Stimulated activated CD8-positive, alpha-beta memory T cell treated with anti-CD3 and anti-CD28 coated beads, Interleukin-4, amount 100 ng/mL, for 48 hours (primary cell): Measurements from ENCODE around the gene PARD3B.

Experiments used
- DNase-seq: peaks from one replicate; pipeline ENCODE4 v3.0.0-alpha.2; 2020

Gene PARD3B

DNA sequence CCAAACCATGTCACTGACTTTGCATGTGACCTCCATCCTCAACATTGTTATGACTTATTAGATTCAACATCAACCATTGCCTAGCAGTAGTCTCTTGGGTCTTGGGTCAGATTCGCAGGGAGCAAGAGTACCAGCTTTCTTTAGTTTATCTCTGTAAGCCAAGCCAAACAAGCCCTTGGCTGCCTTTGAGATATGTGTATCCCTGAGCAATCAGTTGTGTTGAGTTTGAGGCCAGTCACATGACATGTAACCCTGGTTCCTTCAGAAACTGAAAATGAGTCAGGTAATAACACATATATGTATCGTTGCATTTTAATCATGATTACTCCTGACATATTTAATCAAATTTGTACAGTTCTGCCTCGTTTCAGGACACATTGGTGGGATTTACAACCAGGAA lies 173.3 kb downstream of the PARD3B start:
- DNase-seq = no peak

- no peak for DNase-seq
Measured at GRCh38 chr2:204720874-204721273, 175.6 kb downstream of the PARD3B start.

GRCh38 chr2:204722207-204722606 lies 176.9 kb downstream of the PARD3B start:
- no peak for DNase-seq

GRCh38 chr2:204722691-204723090 lies 177.4 kb downstream of the PARD3B start:
- DNase-seq = no peak

DNA sequence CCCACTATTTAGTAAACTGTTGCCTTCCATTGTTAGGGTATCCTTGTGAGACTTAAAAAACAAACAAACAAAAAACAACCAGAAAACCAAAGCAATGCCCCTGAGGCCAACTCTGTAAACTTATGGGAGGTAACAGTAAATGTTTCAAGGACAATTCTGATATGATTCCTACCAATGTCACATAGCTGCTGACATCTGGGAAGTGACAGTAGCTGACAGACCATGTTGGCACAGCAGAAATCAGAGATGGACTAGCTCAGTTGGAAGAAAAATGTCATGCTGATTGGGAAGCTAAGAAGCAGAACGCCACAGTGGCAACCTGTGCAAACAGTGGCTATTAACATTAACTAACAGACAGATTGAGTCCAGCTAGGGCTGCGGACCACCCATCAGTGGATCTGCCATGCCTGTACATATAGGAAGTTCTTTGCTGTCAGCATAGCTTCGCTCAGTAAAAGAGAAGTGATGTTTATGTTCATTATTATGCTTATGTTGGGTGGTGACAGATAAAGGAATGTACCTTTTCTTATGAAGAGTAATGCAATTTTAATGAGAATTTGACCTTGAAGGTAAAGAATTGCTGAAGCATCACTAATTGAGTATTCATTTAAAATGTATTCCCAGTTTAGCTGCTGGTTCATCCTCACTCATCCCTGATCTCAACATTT lies 180.6 kb downstream of the PARD3B start:
- no peak for DNase-seq

- DNase-seq = no peak
Measured at GRCh38 chr2:204726831-204727230, 181.6 kb downstream of the PARD3B start.

DNA sequence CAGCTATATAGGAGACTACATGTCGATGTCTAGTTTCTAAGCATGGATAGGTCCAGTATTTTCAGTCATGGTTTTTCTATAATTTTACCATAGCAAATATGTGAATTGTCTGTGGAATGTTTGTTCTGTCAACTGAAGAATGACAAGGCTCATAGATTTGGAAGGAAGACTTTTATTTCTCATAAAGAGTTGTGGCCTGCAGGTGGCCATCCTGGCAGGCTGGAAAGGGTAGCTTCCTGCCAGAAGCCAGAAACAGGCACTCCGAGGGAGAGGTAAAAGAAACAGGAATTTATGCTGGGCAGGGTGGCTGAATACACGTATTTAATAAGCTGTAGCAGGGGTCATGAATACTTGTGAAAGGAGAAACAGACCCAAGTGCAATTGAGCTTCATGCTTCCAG lies 182.1 kb downstream of the PARD3B start:
- no peak for DNase-seq

- DNase-seq = no peak
Measured at GRCh38 chr2:204730603-204731002, 185.3 kb downstream of the PARD3B start.

DNA sequence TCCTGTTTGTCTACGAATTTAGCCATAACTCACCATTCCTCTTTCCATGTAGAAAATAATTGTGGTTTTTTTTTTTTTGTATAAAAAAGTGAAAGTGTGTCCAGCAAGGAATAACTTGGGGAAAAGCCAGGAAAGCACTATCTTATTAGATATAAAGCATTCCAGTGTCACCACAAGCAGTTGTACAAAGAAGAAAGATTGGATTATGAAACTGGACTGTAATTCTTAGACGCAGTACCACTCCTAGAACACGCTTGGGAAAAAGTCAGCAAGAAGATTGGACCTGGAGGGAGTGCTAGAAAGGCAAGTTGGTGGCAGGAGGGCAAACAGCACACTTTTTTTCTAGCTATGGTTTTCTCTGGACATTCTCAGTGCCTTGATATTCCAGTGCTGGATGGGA lies 186.7 kb downstream of the PARD3B start:
- DNase-seq = no peak

- no peak for DNase-seq
Measured at GRCh38 chr2:204737296-204737695, 192.0 kb downstream of the PARD3B start.

DNA sequence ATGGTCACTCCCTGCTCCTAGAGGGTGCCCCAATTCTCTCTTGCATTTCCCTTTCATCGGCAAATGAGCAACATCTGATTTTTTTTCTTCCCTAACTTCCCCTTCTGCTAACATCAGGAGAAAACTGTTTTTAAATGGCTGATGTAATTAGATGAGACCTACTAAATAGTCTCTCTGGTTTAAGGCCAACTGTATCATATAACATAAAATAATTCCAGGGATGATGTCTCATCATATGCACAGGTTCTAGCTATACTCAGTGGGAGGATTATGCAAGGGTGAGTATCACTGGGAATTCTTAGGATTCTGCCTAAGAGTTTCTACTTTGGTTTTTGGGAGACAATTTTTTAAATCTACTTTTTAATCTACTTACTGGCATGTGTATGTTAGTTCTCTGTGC lies 193.4 kb downstream of the PARD3B start:
- DNase-seq = no peak

- no peak for DNase-seq
Measured at GRCh38 chr2:204743393-204743960, 198.2 kb downstream of the PARD3B start.

GRCh38 chr2:204744506-204744905 lies 199.2 kb downstream of the PARD3B start:
- DNase-seq = no peak

DNA sequence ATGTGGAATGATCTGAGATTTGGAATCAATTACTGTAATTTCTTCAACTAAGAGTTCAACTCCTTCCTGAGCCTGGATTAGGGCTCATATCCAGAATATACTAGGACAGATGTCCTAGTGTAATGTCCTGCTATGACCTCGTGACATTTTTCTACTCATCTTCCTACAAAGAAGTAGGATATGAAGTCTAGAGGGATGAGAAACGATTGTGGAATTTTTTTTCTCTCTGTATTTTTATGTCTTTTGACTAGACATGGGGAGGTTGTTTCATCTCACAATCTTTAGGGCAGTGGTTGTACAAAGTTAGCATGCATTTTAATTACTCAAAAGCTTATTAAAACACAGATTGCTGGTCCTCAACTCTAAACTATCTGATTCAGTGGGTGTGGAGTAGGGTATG lies 203.0 kb downstream of the PARD3B start:
- no peak for DNase-seq

DNA sequence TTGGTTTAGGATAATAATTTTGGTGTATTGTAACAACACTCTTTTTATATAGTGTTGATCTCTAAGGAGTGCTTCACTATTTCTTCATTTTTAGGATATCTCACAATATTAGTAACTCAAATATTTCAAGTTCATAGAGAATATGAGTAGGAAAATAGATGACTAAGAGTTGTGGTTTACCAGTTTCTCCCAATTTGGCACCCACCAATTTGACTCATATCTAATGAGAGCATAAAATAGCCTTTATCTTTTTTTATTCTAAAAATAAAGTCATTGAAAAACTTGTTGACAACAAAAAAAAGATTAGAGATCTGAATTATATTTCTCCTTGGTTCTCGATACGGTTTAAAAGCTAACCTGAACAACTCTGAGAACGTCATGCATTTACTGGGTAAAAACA lies 204.0 kb downstream of the PARD3B start:
- DNase-seq = no peak

- no peak for DNase-seq
Measured at GRCh38 chr2:204750389-204750788, 205.1 kb downstream of the PARD3B start.

DNA sequence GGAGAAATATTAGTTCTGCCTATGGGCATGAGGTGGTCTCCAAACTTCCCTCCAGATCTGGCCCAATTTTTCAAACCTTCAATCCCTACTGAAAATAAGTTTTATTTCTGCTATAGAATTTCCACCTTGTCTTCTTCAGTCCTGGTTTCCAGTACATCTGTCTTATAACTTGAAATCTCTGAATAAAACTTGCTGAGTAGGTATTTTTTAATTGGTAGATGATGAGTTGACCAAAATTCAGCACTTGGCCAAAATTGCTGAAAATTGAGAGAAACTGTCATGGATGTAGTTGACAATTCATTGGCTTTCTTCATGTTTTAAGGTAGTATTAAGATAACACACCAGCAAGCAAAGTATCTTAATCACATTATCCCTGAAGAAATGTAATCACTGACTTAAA lies 206.2 kb downstream of the PARD3B start:
- DNase-seq = no peak

DNA sequence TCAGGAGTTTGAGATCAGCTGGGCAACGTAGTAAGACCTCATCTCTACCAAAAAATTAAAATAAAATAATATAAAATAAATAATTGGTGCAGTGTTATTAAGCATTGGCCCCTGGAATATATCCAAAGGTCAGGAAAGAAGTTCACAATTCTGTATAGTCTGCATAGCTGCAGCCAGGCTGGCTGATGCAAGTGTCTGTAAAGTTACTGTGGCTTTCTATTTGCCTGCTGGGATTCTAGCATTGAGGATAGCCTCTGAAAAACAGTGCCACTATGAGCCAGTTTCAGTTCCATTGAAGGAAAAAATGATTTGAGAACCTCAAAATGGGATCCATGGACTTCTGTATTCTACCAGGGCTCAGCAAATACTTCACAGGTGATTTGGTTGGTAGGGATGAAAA lies 208.6 kb downstream of the PARD3B start:
- no peak for DNase-seq

- no peak for DNase-seq
Measured at GRCh38 chr2:204754898-204755297, 209.6 kb downstream of the PARD3B start.

DNA sequence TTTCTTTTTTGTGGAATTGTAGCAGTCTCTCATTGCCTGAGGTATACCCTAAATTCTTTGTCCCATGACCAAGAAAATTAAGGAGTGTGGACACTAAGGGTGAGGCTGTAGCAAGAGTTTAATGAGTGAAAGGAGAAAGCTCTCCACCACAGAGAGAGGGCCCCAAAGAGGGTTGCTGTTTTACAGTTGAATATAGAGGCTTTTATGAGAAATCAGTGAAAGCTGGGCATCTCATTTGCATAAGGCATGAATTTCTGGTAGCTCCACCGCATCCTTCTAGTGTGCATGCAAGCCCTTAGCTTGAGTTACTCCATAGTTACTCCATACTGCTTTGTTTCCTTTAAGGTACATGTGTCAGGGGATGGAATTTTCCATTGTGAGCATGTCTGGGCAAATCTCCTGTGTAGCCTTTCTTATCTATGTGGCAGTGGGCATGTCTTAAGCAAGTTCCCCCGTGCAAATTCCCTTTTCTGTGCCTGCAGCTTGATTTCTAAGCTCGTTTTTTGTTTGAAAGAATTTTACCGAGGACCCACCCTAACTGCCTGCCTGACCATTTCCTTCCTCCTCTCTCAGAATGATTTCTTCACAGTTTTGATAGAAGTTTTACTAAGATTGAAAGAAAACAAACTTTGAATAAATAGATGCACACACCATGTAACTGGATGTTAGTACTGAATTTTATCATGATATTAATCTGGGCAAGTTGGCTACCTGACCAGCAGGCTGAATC lies 218.9 kb downstream of the PARD3B start:
- DNase-seq = no peak

DNA sequence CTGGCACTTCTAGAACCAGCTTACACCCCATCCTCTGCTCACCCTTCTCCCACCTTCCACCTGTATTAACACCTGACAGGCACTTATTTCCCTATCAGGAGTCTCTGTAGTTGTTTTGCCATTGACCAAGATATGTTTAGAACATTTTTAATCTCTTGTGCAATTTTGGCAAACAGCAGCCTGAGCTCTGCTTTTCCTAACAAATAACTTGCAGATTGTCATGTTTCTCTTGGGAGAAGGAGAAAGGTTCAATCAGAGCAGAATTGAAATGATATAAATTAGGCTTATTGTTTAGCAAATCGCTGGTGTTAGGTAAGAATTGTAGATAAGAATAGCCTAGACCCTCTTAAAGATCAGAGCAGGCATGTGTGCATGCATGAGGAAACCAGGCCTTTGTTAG lies 225.5 kb downstream of the PARD3B start:
- no peak for DNase-seq

- no peak for DNase-seq
Measured at GRCh38 chr2:204771721-204772120, 226.4 kb downstream of the PARD3B start.

DNA sequence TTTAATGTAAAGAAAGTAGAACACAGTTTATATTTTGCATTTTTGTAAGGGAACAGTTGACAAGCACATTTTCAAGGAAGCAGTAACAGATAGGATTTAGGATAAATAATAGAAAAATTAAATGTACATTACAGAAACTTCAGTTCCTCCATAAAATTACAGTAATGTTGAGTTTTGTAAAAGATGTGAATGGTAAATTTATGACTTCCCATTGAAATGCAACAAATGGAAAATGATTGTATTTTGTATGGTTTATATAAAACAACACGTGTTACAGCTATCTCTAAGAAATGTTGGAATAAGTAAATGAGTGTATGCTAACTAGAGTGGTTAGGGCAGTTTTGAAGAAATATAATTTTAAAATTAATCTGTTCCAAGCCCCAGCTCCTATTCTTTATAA lies 227.3 kb downstream of the PARD3B start:
- no peak for DNase-seq

- DNase-seq = no peak
Measured at GRCh38 chr2:204775766-204776165, 230.5 kb downstream of the PARD3B start.
